PC-9 (cell line): ENCODE results near the gene CD38. TPM values are rescaled to one million over a fixed set of nuclear protein-coding genes. Genes with fewer than 3 reads are reported as not detected.

ENCODE experiments used
- BruUV-seq: library from RNA; stranded (reverse); fragments of 400-500 nt; replicated peaks from 2 replicates; lab custom pipeline; 2021; lab: Mats Ljungman, UMichigan
- CTCF ChIA-PET: fragments of 300-600 bp; sonication (Branson Sonifier 250); formaldehyde crosslinking; loops from one replicate; lab custom pipeline; 2022; ENCODE audit warnings: antibody characterized with exemption; lab: Charles Lee
- POLR2A ChIA-PET: fragments of 300-600 bp; sonication (Branson Sonifier 250); formaldehyde crosslinking; loops from one replicate; lab custom pipeline; 2022; ENCODE audit warnings: antibody characterized with exemption; ENCODE audit not compliant: unreplicated experiment; lab: Charles Lee
- DNase-seq, 2 experiments: peaks; one replicate each; pipeline versions ENCODE4 v3.0.0 to v3.0.0-alpha.2; 2015 to 2022; ENCODE audit warnings: mixed read lengths in 1 of 2
- H2AFZ ChIP-seq: fragments of 200-600 bp; sonication (generic); 2 replicates; pipeline ENCODE4 v1.8.1; 2017; ENCODE audit warnings: antibody characterized with exemption
- H3F3A ChIP-seq: fragments of 200-600 bp; sonication (generic); 2 replicates; pipeline ENCODE4 v1.8.1; 2017; ENCODE audit warnings: antibody characterized with exemption, mild to moderate bottlenecking, low read depth; ENCODE audit not compliant: insufficient read depth
- H3K27ac ChIP-seq: fragments of 200-600 bp; sonication (generic); 2 replicates; pipeline ENCODE4 v1.6.1; 2016; ENCODE audit warnings: mixed run types
- H3K27me3 ChIP-seq: fragments of 200-600 bp; sonication (generic); 2 replicates; pipeline ENCODE4 v1.6.1; 2016; ENCODE audit warnings: low read depth, mixed run types; ENCODE audit not compliant: insufficient read depth
- H3K36me3 ChIP-seq: fragments of 200-600 bp; sonication (generic); 2 replicates; pipeline ENCODE4 v1.6.1; 2016; ENCODE audit warnings: low read depth, mixed run types
- H3K4me1 ChIP-seq: fragments of 200-600 bp; sonication (generic); replicated peaks from 2 replicates; pipeline ENCODE4 v1.6.1; 2016; ENCODE audit warnings: mixed run types; ENCODE audit not compliant: insufficient read depth
- H3K4me2 ChIP-seq: fragments of 200-600 bp; sonication (generic); 2 replicates; pipeline ENCODE4 v1.6.1; 2017; ENCODE audit warnings: mixed run types
- H3K4me3 ChIP-seq: fragments of 200-600 bp; sonication (generic); 2 replicates; pipeline ENCODE4 v1.6.1; 2016; ENCODE audit warnings: mixed run types
- H3K79me2 ChIP-seq: fragments of 200-600 bp; sonication (generic); 2 replicates; pipeline ENCODE4 v1.6.1; 2017; ENCODE audit warnings: low read depth, mixed run types
- H3K9me2 ChIP-seq: fragments of 200-600 bp; sonication (generic); 2 replicates; pipeline ENCODE4 v1.8.1; 2017; ENCODE audit warnings: mild to moderate bottlenecking; ENCODE audit not compliant: insufficient read depth
- H3K9me3 ChIP-seq: fragments of 200-600 bp; sonication (generic); 2 replicates; pipeline ENCODE4 v1.8.1; 2016; ENCODE audit warnings: low read depth; ENCODE audit not compliant: insufficient read depth
- H4K20me1 ChIP-seq: fragments of 200-600 bp; sonication (generic); 2 replicates; pipeline ENCODE4 v1.8.1; 2017; ENCODE audit not compliant: insufficient read depth
- CTCF ChIP-seq: fragments of 200-600 bp; sonication (generic); conservative IDR thresholded peaks from 2 replicates; pipeline ENCODE4 v1.6.1; 2017; ENCODE audit warnings: mixed run types, antibody characterized with exemption, mild to moderate bottlenecking, moderate library complexity
- EZH2 ChIP-seq: fragments of 200-600 bp; sonication (generic); IDR thresholded peaks from 2 replicates; pipeline ENCODE4 v1.8.0; 2017; ENCODE audit warnings: antibody characterized with exemption, low read depth
- intact Hi-C: fragments of 100-400 bp; cut with micrococcal nuclease; formaldehyde crosslinking; loops from one replicate; pipeline ENCODE4 v1.10.0; 2022; ENCODE audit not compliant: unreplicated experiment
- total RNA-seq: library from RNA; stranded (reverse); gene quantifications from 2 replicates; pipeline ENCODE4 v1.2.3, GENCODE V29; 2021

CD38 gene
- total RNA-seq, 1 experiment from 2014 or later: 0.90 TPM

DNA sequence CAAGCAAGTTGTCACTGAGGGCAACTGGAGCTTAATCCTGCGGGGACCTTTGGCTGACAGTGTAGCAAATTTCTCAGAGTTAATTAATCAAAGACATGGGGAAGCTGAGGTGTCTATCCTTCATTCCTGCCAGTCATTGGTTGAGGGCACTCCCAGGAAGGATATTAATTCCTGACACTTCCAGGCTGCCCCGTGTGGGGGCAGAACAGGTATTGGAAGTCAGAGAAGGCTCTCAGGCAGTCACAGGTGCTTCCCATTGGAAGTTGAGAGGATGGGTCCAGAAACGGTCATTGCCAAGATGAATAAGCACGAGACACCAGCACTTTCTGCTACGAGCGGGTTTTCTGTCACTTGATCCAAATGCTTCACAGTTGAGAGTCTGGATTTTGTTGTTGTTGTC lies 29.1 kb upstream of the CD38 start:
- Histone ChIP-seq H3K4me3 (no peak overlapping the region), H3K36me3 (no peaks in the 10 kb centered on the region), H2AFZ (no peak overlapping the region), H3K9me3 (no peaks in the 10 kb centered on the region), H3K4me1 (no peaks in the 10 kb centered on the region), H3F3A (no peaks in the 10 kb centered on the region), H3K27me3 (no peaks in the 10 kb centered on the region), H3K4me2 (no peak overlapping the region), H3K9me2 (no peaks in the 10 kb centered on the region), H3K79me2 (no peaks in the 10 kb centered on the region), H4K20me1 (no peaks in the 10 kb centered on the region), H3K27ac (no peak overlapping the region)
- no TSS peak for BruUV-seq
- DNase-seq: no peak
- intact Hi-C loops: no loop called here
- POLR2A ChIA-PET: no interaction called here
- CTCF ChIA-PET: no interaction called here
- TF ChIP-seq EZH2 (no peak), CTCF (no peak)

- H3K27ac ChIP-seq: no peak overlapping the region
- no peaks in the 10 kb centered on the region for H3K36me3 ChIP-seq
- DNase-seq: no peak
- ChIA-PET CTCF (no interaction called here), POLR2A (no interaction called here)
- no peak overlapping the region for H3K4me3 ChIP-seq
- no peak for TF ChIP-seq CTCF
- TF ChIP-seq EZH2: no peak
- H3K27me3 ChIP-seq: no peaks in the 10 kb centered on the region
- no peaks in the 10 kb centered on the region for H3F3A ChIP-seq
- H3K79me2 ChIP-seq: no peaks in the 10 kb centered on the region
- no peak overlapping the region for H3K4me2 ChIP-seq
- no TSS peak for BruUV-seq
- H3K9me2 ChIP-seq: no peaks in the 10 kb centered on the region
- H3K9me3 ChIP-seq: no peaks in the 10 kb centered on the region
- intact Hi-C loops: no loop called here
- no peak overlapping the region for H2AFZ ChIP-seq
- no peaks in the 10 kb centered on the region for H4K20me1 ChIP-seq
- no peaks in the 10 kb centered on the region for H3K4me1 ChIP-seq
Measured at GRCh38 chr4:15751153-15751552, 27.0 kb upstream of the CD38 start.

GRCh38 chr4:15753081-15753480 lies 25.0 kb upstream of the CD38 start:
- no peaks in the 10 kb centered on the region for H3K79me2 ChIP-seq
- H4K20me1 ChIP-seq: no peaks in the 10 kb centered on the region
- ChIA-PET POLR2A (no interaction called here), CTCF (no interaction called here)
- intact Hi-C loops: no loop called here
- no peaks in the 10 kb centered on the region for H3K9me3 ChIP-seq
- no peaks in the 10 kb centered on the region for H3K4me1 ChIP-seq
- no peak for TF ChIP-seq EZH2
- no peak for TF ChIP-seq CTCF
- H3K27me3 ChIP-seq: no peaks in the 10 kb centered on the region
- BruUV-seq: no TSS peak
- no peaks in the 10 kb centered on the region for H3K9me2 ChIP-seq
- H3K4me3 ChIP-seq: no peak overlapping the region
- no peak for DNase-seq
- H3K36me3 ChIP-seq: no peaks in the 10 kb centered on the region
- H2AFZ ChIP-seq: no peak overlapping the region
- no peak overlapping the region for H3K27ac ChIP-seq
- no peak overlapping the region for H3K4me2 ChIP-seq
- H3F3A ChIP-seq: no peaks in the 10 kb centered on the region
